Retinal pigment epithelial cell (primary cell): ENCODE measurements around the gene TNFRSF12A.
A peak's percentile ranks its signal among the peaks of the same experiment; 100 is the strongest.

Experiments used
- DNase-seq: peaks from one replicate; pipeline ENCODE4 v3.0.0-alpha.2; 2010; ENCODE audit warnings: low read depth
- H3K4me3 ChIP-seq: 2 replicates; pipeline ENCODE4 v1.5.1; 2011; ENCODE audit warnings: mild to moderate bottlenecking, low read length, control low read depth, moderate library complexity
- CTCF ChIP-seq: conservative IDR thresholded peaks from 2 replicates; pipeline ENCODE4 v1.5.1; 2011; ENCODE audit warnings: low read depth, low read length, control low read depth, inconsistent platforms

The TNFRSF12A gene

GRCh38 chr16:3017344-3017743 is 2.8 kb upstream of the TNFRSF12A start:
- TF ChIP-seq CTCF: no peak
- DNase-seq: no peak
- no peak overlapping the region for H3K4me3 ChIP-seq

GRCh38 chr16:3017794-3018506 is 2.2 kb upstream of the TNFRSF12A start, which contains the start of gene CLDN6:
Gene CLDN6, minus strand, starts transcription at chr16:3018183. Its CDS starts 2,162 bp downstream, at chr16:3016021.
- TF ChIP-seq CTCF: peak; percentile 56
- DNase-seq: peak; percentile 13
- peak within 1 kb of the TSS; percentile 4 for H3K4me3 ChIP-seq

GRCh38 chr16:3019594-3020246 is 448 bp upstream of the TNFRSF12A start:
- peak; percentile 17 for DNase-seq
- peak overlapping the region; percentile 51 for H3K4me3 ChIP-seq
- no peak for TF ChIP-seq CTCF

- peak overlapping the region; percentile 64 for H3K4me3 ChIP-seq
- peak; percentile 79 for DNase-seq
These were observed 658 bp downstream of the TNFRSF12A start for GRCh38 chr16:3020604-3021448.

GRCh38 chr16:3021449-3022207 is 1.5 kb downstream of the TNFRSF12A start:
- TF ChIP-seq CTCF: peak; percentile 24
- DNase-seq: peak; percentile 80
- H3K4me3 ChIP-seq: peak overlapping the region; percentile 64

More at GRCh38 chr16:3020604-3021448, 658 bp downstream of the TNFRSF12A start:
- TF ChIP-seq CTCF: no peak

GRCh38 chr16:3022208-3022683 is 2.1 kb downstream of the TNFRSF12A start:
- peak overlapping the region; percentile 64 for H3K4me3 ChIP-seq
- no peak for TF ChIP-seq CTCF
- DNase-seq: peak; percentile 90
